GM21447 (cell line): ENCODE data around the gene RINT1.
"Not testable (repeated sequence)": the region's sequence is repeated elsewhere in the genome, so short reads cannot be mapped to it uniquely, and the experiment has no call there.

ENCODE experiments used
- ATAC-seq: cut with Tn5 transposase; IDR thresholded peaks from one replicate; pipeline ENCODE4 v1.9.1; 2021; ENCODE audit not compliant: unreplicated experiment

RINT1 gene

GRCh38 chr7:105596866-105597265, 64.9 kb downstream of the RINT1 start:
- no peak for ATAC-seq

GRCh38 chr7:105599080-105599479, 67.1 kb downstream of the RINT1 start:
- ATAC-seq: not testable (repeated sequence)

GRCh38 chr7:105599551-105599950, 67.5 kb downstream of the RINT1 start:
- no peak for ATAC-seq

GRCh38 chr7:105600720-105601550, 68.9 kb downstream of the RINT1 start:
- ATAC-seq: no peak

GRCh38 chr7:105602325-105603305, 70.6 kb downstream of the RINT1 start:
- no peak for ATAC-seq

- ATAC-seq: no peak
Measured at GRCh38 chr7:105610165-105610930, 78.3 kb downstream of the RINT1 start.

- no peak for ATAC-seq
Measured at GRCh38 chr7:105611856-105612775, 80.1 kb downstream of the RINT1 start.

- no peak for ATAC-seq
Measured at GRCh38 chr7:105612806-105613205, 80.8 kb downstream of the RINT1 start.

GRCh38 chr7:105613611-105614330, 81.8 kb downstream of the RINT1 start:
- no peak for ATAC-seq

GRCh38 chr7:105614341-105614840, 82.4 kb downstream of the RINT1 start:
- no peak for ATAC-seq
